Effector memory CD8-positive, alpha-beta T cell (primary cell): ENCODE data around the gene ITGB6.

Source experiments
- ATAC-seq: fragments of 150-1000 bp; cut with Tn5 transposase; replicated peaks from 2 replicates; pipeline ENCODE4 v1.10.0; 2021; ENCODE audit warnings: mild to moderate bottlenecking, moderate library complexity
- DNase-seq, 3 experiments: peaks; one replicate each; pipeline ENCODE4 v3.0.0; 2021
- H3K27ac Mint-ChIP-seq, 2 donors: one replicate each; pipeline ENCODE4 v1.8.0; 2022; ENCODE audit warnings: mild to moderate bottlenecking in 2 of 2, mixed read lengths in 2 of 2, moderate library complexity in 2 of 2
- H3K27me3 Mint-ChIP-seq, 2 donors: one replicate each; pipeline ENCODE4 v1.8.0; 2022; ENCODE audit warnings: mixed read lengths in 2 of 2
- H3K36me3 Mint-ChIP-seq: one replicate; pipeline ENCODE4 v1.8.0; 2022; ENCODE audit warnings: mild to moderate bottlenecking, moderate library complexity, mixed read lengths; ENCODE audit not compliant: insufficient read depth
- H3K4me1 Mint-ChIP-seq, 2 donors: one replicate each; pipeline ENCODE4 v1.8.0; 2022; ENCODE audit warnings: low read depth in 2 of 2, mixed read lengths in 2 of 2
- H3K4me3 Mint-ChIP-seq, 2 donors: one replicate each; pipeline ENCODE4 v1.8.0; 2022; ENCODE audit warnings: mild to moderate bottlenecking in 2 of 2, mixed read lengths in 2 of 2, moderate library complexity in 2 of 2
- H3K9me3 Mint-ChIP-seq, 2 donors: one replicate each; pipeline ENCODE4 v1.8.0; 2022; ENCODE audit warnings: mixed read lengths in 2 of 2

Gene ITGB6

GRCh38 chr2:160050147-160050546 is 149.9 kb downstream of the ITGB6 start:
- no peak for ATAC-seq
- Mint-ChIP-seq H3K4me3 (no peak overlapping the region), H3K27me3 (peaks cover 23 to 29% of the 10 kb centered on the region in 2 donors), H3K27ac (no peak overlapping the region), H3K36me3 (no peaks in the 10 kb centered on the region), H3K9me3 (no peaks in the 10 kb centered on the region), H3K4me1 (no peaks in the 10 kb centered on the region)
- DNase-seq, result no peak
